Activated T-helper 2 cell treated with anti-CD3 and anti-CD28 coated beads, Interferon-gamma antibody, Interleukin-2, Interleukin-4, amounts not matched to agents 10 μg/mL and 5 μg/mL and 100 μg/mL, durations not matched to agents 14 hours and 24 hours and 36 hours (primary cell): ENCODE data around the gene SPRED3. TPM values are rescaled to one million over a fixed set of nuclear protein-coding genes. Genes with fewer than 3 reads are reported as not detected.

Experiments
- DNase-seq: peaks from one replicate; pipeline ENCODE4 v3.0.0; 2021; ENCODE audit warnings: low spot score
- H3K27ac Mint-ChIP-seq: one replicate; pipeline ENCODE4 v1.8.0; 2021; ENCODE audit warnings: mixed read lengths
- H3K27me3 Mint-ChIP-seq: one replicate; pipeline ENCODE4 v1.8.0; 2021; ENCODE audit warnings: low read depth, mixed read lengths
- H3K36me3 Mint-ChIP-seq: one replicate; pipeline ENCODE4 v1.8.0; 2021; ENCODE audit warnings: low read depth, mixed read lengths
- H3K4me1 Mint-ChIP-seq: one replicate; pipeline ENCODE4 v1.8.0; 2021; ENCODE audit warnings: low read depth, mixed read lengths
- H3K4me3 Mint-ChIP-seq: one replicate; pipeline ENCODE4 v1.8.0; 2021; ENCODE audit warnings: low read depth, mild to moderate bottlenecking, moderate library complexity, mixed read lengths
- H3K9me3 Mint-ChIP-seq: one replicate; pipeline ENCODE4 v1.8.0; 2021; ENCODE audit warnings: mixed read lengths
- intact Hi-C: fragments of 100-400 bp; cut with micrococcal nuclease; formaldehyde crosslinking; loops from one replicate; pipeline ENCODE4 v1.15.1; 2023
- total RNA-seq: library from RNA; stranded (reverse); gene quantifications from 2 replicates; pipeline ENCODE4 v1.2.3, GENCODE V29; 2022

The SPRED3 gene
- total RNA-seq, 1 donor from 2014 or later, result 3.2 TPM

- H3K27me3 Mint-ChIP-seq, result no peaks in the 10 kb centered on the region
- no peaks in the 10 kb centered on the region for H3K9me3 Mint-ChIP-seq
- H3K36me3 Mint-ChIP-seq, result peaks cover 47% of the 10 kb centered on the region
- peaks cover 23% of the 10 kb centered on the region for H3K4me1 Mint-ChIP-seq
- peak overlapping the region; percentile 100 for H3K4me3 Mint-ChIP-seq
- DNase-seq, result no peak
- H3K27ac Mint-ChIP-seq, result no peak overlapping the region
- intact Hi-C loops, result loop anchor here (10.0 kb wide), 2 partner anchors 471 to 969 kb away; partner anchors contain the start of genes SAMD4B, SIPA1L3 and WDR87
Observed at GRCh38 chr19:38375748-38376147, 12.7 kb upstream of the SPRED3 start.

GRCh38 chr19:38376576-38376975 is 11.9 kb upstream of the SPRED3 start:
- Mint-ChIP-seq H3K9me3 (no peaks in the 10 kb centered on the region), H3K27me3 (no peaks in the 10 kb centered on the region), H3K4me1 (peaks cover 23% of the 10 kb centered on the region), H3K4me3 (peak overlapping the region; percentile 100), H3K36me3 (peaks cover 55% of the 10 kb centered on the region), H3K27ac (peak overlapping the region; percentile 35)
- intact Hi-C loops, result loop anchor here (10.0 kb wide), 2 partner anchors 472 to 968 kb away; partner anchors contain the start of genes SAMD4B, SIPA1L3 and WDR87
- DNase-seq, result no peak

- DNase-seq, result no peak
- Mint-ChIP-seq H3K27me3 (no peaks in the 10 kb centered on the region), H3K27ac (no peak overlapping the region), H3K4me3 (peak overlapping the region; percentile 100), H3K4me1 (peaks cover 23% of the 10 kb centered on the region), H3K9me3 (no peaks in the 10 kb centered on the region), H3K36me3 (peaks cover 60% of the 10 kb centered on the region)
- intact Hi-C loops, result loop anchor here (10.0 kb wide), 2 partner anchors 472 to 968 kb away; partner anchors contain the start of genes SAMD4B, SIPA1L3 and WDR87
Observed at GRCh38 chr19:38377052-38377451, 11.4 kb upstream of the SPRED3 start.

GRCh38 chr19:38378866-38379265 is 9.6 kb upstream of the SPRED3 start:
- Mint-ChIP-seq H3K9me3 (no peaks in the 10 kb centered on the region), H3K4me3 (no peak overlapping the region), H3K4me1 (peaks cover 23% of the 10 kb centered on the region), H3K27ac (no peak overlapping the region), H3K27me3 (no peaks in the 10 kb centered on the region), H3K36me3 (peaks cover 73% of the 10 kb centered on the region)
- DNase-seq, result no peak
- intact Hi-C loops, result loop anchor here (10.0 kb wide), 2 partner anchors 474 to 966 kb away; partner anchors contain the start of genes SAMD4B, SIPA1L3 and WDR87

GRCh38 chr19:38381138-38381537 is 7.4 kb upstream of the SPRED3 start:
- peaks cover 10% of the 10 kb centered on the region for H3K4me1 Mint-ChIP-seq
- peaks cover 68% of the 10 kb centered on the region for H3K36me3 Mint-ChIP-seq
- no peaks in the 10 kb centered on the region for H3K9me3 Mint-ChIP-seq
- H3K27me3 Mint-ChIP-seq, result no peaks in the 10 kb centered on the region
- DNase-seq, result no peak
- intact Hi-C loops, result no loop called here
- no peak overlapping the region for H3K4me3 Mint-ChIP-seq
- no peak overlapping the region for H3K27ac Mint-ChIP-seq

- no peak overlapping the region for H3K4me3 Mint-ChIP-seq
- H3K9me3 Mint-ChIP-seq, result no peaks in the 10 kb centered on the region
- peaks cover 57% of the 10 kb centered on the region for H3K36me3 Mint-ChIP-seq
- H3K27ac Mint-ChIP-seq, result no peak overlapping the region
- intact Hi-C loops, result no loop called here
- H3K4me1 Mint-ChIP-seq, result peaks cover 10% of the 10 kb centered on the region
- DNase-seq, result no peak
- H3K27me3 Mint-ChIP-seq, result peaks cover 3% of the 10 kb centered on the region
Observed at GRCh38 chr19:38383184-38383583, 5.3 kb upstream of the SPRED3 start.

- Mint-ChIP-seq H3K9me3 (no peaks in the 10 kb centered on the region), H3K27me3 (peaks cover 4% of the 10 kb centered on the region), H3K27ac (no peak overlapping the region), H3K4me3 (no peak overlapping the region), H3K36me3 (peaks cover 57% of the 10 kb centered on the region), H3K4me1 (peaks cover 11% of the 10 kb centered on the region)
- no peak for DNase-seq
- intact Hi-C loops, result no loop called here
Observed at GRCh38 chr19:38383743-38384142, 4.8 kb upstream of the SPRED3 start.

GRCh38 chr19:38384209-38385027 is 4.1 kb upstream of the SPRED3 start:
- peaks cover 11% of the 10 kb centered on the region for H3K4me1 Mint-ChIP-seq
- peaks cover 5% of the 10 kb centered on the region for H3K27me3 Mint-ChIP-seq
- H3K36me3 Mint-ChIP-seq, result peaks cover 50% of the 10 kb centered on the region
- H3K9me3 Mint-ChIP-seq, result no peaks in the 10 kb centered on the region
- no peak overlapping the region for H3K27ac Mint-ChIP-seq
- intact Hi-C loops, result loop anchor here (5.0 kb wide), 1 partner anchor 152 kb away; no protein-coding TSS in a partner anchor
- H3K4me3 Mint-ChIP-seq, result no peak overlapping the region
- no peak for DNase-seq

GRCh38 chr19:38385057-38385803 is 3.3 kb upstream of the SPRED3 start:
- intact Hi-C loops, result loop anchor here (5.0 kb wide), 1 partner anchor 153 kb away; no protein-coding TSS in a partner anchor
- Mint-ChIP-seq H3K27ac (no peak overlapping the region), H3K9me3 (no peaks in the 10 kb centered on the region), H3K36me3 (peaks cover 45% of the 10 kb centered on the region), H3K4me3 (no peak overlapping the region), H3K27me3 (peaks cover 10% of the 10 kb centered on the region), H3K4me1 (peaks cover 8% of the 10 kb centered on the region)
- DNase-seq, result no peak

GRCh38 chr19:38385804-38386257 is 2.7 kb upstream of the SPRED3 start:
- no peak overlapping the region for H3K4me3 Mint-ChIP-seq
- no peaks in the 10 kb centered on the region for H3K9me3 Mint-ChIP-seq
- no peak overlapping the region for H3K27ac Mint-ChIP-seq
- peaks cover 8% of the 10 kb centered on the region for H3K4me1 Mint-ChIP-seq
- DNase-seq, result no peak
- peaks cover 41% of the 10 kb centered on the region for H3K36me3 Mint-ChIP-seq
- H3K27me3 Mint-ChIP-seq, result peaks cover 12% of the 10 kb centered on the region
- intact Hi-C loops, result loop anchor here (5.0 kb wide), 1 partner anchor 154 kb away; no protein-coding TSS in a partner anchor

GRCh38 chr19:38386300-38386970 is 2.1 kb upstream of the SPRED3 start:
- H3K27me3 Mint-ChIP-seq, result peaks cover 18% of the 10 kb centered on the region
- no peak for DNase-seq
- H3K27ac Mint-ChIP-seq, result no peak overlapping the region
- no peak overlapping the region for H3K4me3 Mint-ChIP-seq
- intact Hi-C loops, result loop anchor here (5.0 kb wide), 1 partner anchor 154 kb away; no protein-coding TSS in a partner anchor
- H3K36me3 Mint-ChIP-seq, result peaks cover 35% of the 10 kb centered on the region
- H3K4me1 Mint-ChIP-seq, result peaks cover 8% of the 10 kb centered on the region
- H3K9me3 Mint-ChIP-seq, result no peaks in the 10 kb centered on the region

GRCh38 chr19:38386971-38387549 is 1.4 kb upstream of the SPRED3 start:
- H3K4me1 Mint-ChIP-seq, result peaks cover 8% of the 10 kb centered on the region
- H3K4me3 Mint-ChIP-seq, result peak overlapping the region; percentile 78
- H3K36me3 Mint-ChIP-seq, result peaks cover 29% of the 10 kb centered on the region
- peaks cover 19% of the 10 kb centered on the region for H3K27me3 Mint-ChIP-seq
- intact Hi-C loops, result loop anchor here (1.0 to 5.0 kb wide), 2 partner anchors 13 to 155 kb away; partner anchors contain the start of gene PSMD8
- DNase-seq, result no peak
- H3K9me3 Mint-ChIP-seq, result no peaks in the 10 kb centered on the region
- peak overlapping the region; percentile 53 for H3K27ac Mint-ChIP-seq
